ENCODE data around the gene POMT1. TPM values are rescaled to one million over a fixed set of nuclear protein-coding genes. Genes with fewer than 3 reads are reported as not detected.
"Not testable (repeated sequence)": the region's sequence is repeated elsewhere in the genome, so short reads cannot be mapped to it uniquely, and the experiment has no call there.

Gene POMT1, protein sequence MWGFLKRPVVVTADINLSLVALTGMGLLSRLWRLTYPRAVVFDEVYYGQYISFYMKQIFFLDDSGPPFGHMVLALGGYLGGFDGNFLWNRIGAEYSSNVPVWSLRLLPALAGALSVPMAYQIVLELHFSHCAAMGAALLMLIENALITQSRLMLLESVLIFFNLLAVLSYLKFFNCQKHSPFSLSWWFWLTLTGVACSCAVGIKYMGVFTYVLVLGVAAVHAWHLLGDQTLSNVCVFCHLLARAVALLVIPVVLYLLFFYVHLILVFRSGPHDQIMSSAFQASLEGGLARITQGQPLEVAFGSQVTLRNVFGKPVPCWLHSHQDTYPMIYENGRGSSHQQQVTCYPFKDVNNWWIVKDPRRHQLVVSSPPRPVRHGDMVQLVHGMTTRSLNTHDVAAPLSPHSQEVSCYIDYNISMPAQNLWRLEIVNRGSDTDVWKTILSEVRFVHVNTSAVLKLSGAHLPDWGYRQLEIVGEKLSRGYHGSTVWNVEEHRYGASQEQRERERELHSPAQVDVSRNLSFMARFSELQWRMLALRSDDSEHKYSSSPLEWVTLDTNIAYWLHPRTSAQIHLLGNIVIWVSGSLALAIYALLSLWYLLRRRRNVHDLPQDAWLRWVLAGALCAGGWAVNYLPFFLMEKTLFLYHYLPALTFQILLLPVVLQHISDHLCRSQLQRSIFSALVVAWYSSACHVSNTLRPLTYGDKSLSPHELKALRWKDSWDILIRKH
- 27.9 and 29.3 TPM in 2 replicates for total RNA-seq

DNA sequence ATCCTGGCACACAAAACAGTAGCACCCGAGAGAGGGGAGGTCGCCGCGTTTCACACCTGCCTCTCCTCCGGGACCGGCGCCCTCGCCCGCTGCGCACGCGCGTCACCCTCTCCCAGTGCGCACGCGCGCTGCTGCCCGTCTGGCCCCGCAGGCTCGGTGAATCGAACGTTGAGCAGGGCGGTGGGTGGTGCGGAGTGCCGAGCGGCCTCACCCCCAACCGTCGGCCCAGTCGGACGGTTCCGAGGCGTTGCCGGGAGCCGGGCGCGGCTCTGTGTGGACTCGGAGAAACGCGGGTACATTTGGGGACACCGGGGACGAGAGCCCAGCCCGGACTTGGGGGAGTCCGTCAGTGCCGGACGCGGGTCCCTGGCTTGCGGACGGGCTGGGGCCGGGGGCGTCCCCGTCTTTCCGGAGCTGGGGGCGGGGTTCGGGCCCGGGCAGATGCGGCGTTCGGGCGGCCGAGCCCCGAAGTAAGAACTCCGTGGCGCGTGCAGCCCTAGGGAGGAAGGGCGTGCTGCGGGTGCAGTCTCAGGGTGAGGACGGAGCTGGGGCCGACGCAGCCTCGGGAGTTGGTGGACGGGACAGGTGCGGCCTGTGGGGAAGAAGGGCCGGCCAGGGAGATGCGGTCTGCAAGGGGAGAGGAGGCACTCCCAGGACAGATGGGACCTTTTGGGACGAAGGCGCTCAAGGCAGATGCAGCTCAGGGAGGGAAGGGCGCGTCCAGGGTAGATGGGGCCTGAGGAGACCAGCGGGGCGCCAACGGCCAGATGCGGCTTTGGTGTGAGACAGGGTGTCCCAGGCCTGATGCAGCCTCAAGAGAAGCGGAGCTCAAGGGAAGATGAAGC, at the start of gene POMT1:
POMT1 (plus strand) TSS at position 138 of the 845 bp plus-strand sequence. CDS start 1,301 bp downstream, outside the sequence.
- peak within 1 kb of the TSS; percentile 85 for H3K4me3 ChIP-seq (ENCODE audit: low read depth, low read length)
- no peaks in the 10 kb centered on the region for H3K36me3 ChIP-seq (ENCODE audit: control insufficient read depth, insufficient read depth, low read length)
- TF ChIP-seq, protein P1, sequence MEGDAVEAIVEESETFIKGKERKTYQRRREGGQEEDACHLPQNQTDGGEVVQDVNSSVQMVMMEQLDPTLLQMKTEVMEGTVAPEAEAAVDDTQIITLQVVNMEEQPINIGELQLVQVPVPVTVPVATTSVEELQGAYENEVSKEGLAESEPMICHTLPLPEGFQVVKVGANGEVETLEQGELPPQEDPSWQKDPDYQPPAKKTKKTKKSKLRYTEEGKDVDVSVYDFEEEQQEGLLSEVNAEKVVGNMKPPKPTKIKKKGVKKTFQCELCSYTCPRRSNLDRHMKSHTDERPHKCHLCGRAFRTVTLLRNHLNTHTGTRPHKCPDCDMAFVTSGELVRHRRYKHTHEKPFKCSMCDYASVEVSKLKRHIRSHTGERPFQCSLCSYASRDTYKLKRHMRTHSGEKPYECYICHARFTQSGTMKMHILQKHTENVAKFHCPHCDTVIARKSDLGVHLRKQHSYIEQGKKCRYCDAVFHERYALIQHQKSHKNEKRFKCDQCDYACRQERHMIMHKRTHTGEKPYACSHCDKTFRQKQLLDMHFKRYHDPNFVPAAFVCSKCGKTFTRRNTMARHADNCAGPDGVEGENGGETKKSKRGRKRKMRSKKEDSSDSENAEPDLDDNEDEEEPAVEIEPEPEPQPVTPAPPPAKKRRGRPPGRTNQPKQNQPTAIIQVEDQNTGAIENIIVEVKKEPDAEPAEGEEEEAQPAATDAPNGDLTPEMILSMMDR (IDR thresholded peaks at IDR 0.05; ENCODE audit: insufficient read depth, low read length, poor library complexity, severe bottlenecking), result no peak
- H3K27me3 ChIP-seq (ENCODE audit: control insufficient read depth, insufficient read depth, low read length), result no peaks in the 10 kb centered on the region
- peak; percentile 21 for DNase-seq (ENCODE audit: low read depth)

DNA sequence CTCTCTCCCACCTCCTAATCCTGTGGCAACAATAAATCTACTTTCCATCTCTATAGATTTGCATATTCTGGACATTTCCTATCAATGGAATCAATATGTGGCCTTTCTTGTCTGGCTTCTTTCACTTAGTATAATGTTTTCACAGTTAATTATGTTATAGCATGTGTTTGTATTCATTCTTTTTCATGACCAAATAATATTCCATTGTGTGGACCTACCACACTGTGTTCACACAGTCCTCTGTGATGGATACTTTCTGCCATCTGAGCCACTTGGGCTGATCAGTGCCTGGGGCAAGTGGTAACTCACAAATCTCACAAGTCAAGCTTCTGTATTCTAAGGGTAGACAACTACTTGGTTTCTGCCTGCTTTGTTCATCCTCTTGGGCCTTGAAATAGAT, 48.7 kb upstream of the POMT1 start:
- Histone ChIP-seq H3K4me3 (ENCODE audit: low read depth, low read length) (no peak overlapping the region), H3K36me3 (ENCODE audit: control insufficient read depth, insufficient read depth, low read length) (peaks cover 6% of the 10 kb centered on the region), H3K27me3 (ENCODE audit: control insufficient read depth, insufficient read depth, low read length) (no peaks in the 10 kb centered on the region)
- TF ChIP-seq, protein P1 (IDR thresholded peaks at IDR 0.05; ENCODE audit: insufficient read depth, low read length, poor library complexity, severe bottlenecking), result no peak
- DNase-seq (ENCODE audit: low read depth), result no peak

DNA sequence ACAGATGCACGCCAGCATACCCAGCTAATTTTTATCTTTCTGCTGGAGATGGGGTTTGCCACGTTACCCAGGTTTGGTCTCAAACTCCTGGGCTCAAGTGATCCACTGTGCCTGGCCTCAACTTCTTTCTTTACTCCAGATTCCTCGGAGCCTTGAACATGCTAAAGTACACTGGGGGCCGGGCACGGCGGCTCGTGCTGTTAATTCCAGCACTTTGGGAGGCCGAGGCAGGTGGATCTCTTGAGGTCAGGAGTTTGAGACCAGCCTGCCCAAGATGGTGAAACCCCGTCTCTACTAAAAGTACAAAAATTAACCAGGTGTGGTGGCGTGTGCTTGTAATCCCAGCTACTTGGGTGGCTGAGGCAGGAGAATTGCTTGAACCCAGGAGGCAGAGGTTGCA, 47.1 kb upstream of the POMT1 start:
- not testable (repeated sequence) for DNase-seq (ENCODE audit: low read depth); H3K36me3 ChIP-seq (ENCODE audit: control insufficient read depth, insufficient read depth, low read length); H3K27me3 ChIP-seq (ENCODE audit: control insufficient read depth, insufficient read depth, low read length); H3K4me3 ChIP-seq (ENCODE audit: low read depth, low read length)

DNA sequence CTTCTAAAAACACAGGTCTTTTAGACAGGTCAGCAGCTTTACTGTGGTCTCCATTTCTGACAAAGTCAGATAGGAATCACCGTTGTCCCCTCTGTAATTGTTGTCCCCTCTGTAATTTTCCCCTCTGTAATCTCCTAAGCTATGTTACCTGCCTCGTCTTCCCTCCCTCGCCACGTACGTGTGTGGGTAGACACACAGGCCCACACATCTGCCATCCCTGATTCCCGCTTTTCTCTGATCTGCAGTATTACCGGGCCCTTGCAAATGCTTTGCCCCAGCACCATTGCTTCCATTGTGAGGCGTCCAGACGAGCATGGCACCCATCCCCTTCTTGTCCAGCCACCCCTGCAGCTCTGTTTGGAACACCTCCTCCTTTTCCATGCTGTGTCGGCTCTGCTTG, 45.0 kb upstream of the POMT1 start:
- Histone ChIP-seq H3K4me3 (ENCODE audit: low read depth, low read length) (no peak overlapping the region), H3K27me3 (ENCODE audit: control insufficient read depth, insufficient read depth, low read length) (no peaks in the 10 kb centered on the region), H3K36me3 (ENCODE audit: control insufficient read depth, insufficient read depth, low read length) (peaks cover 6% of the 10 kb centered on the region)
- TF ChIP-seq, protein P1 (IDR thresholded peaks at IDR 0.05; ENCODE audit: insufficient read depth, low read length, poor library complexity, severe bottlenecking), result no peak
- no peak for DNase-seq (ENCODE audit: low read depth)

DNA sequence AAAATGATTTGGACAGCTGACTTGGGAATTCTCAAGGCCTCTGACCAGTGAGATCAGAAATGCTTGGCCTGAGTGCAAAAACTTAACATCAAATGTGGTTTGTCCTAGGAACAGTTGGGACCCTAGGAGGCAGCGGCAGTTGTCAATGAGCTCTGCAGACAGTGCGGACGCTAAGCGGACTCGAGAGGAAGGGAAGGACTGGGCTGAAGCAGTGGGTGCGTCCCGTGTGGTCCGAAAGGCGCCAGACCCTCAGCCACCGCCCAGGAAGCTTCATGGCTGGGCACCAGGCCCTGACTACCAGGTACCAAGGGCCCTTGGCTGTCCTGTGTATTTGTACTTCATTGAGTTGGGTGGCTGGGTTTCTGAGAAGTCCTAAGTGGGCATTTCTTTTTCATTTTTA, 43.7 kb upstream of the POMT1 start:
- TF ChIP-seq, protein P1 (IDR thresholded peaks at IDR 0.05; ENCODE audit: insufficient read depth, low read length, poor library complexity, severe bottlenecking), result no peak
- Histone ChIP-seq H3K27me3 (ENCODE audit: control insufficient read depth, insufficient read depth, low read length) (no peaks in the 10 kb centered on the region), H3K4me3 (ENCODE audit: low read depth, low read length) (no peak overlapping the region), H3K36me3 (ENCODE audit: control insufficient read depth, insufficient read depth, low read length) (peaks cover 6% of the 10 kb centered on the region)
- DNase-seq (ENCODE audit: low read depth), result no peak

DNA sequence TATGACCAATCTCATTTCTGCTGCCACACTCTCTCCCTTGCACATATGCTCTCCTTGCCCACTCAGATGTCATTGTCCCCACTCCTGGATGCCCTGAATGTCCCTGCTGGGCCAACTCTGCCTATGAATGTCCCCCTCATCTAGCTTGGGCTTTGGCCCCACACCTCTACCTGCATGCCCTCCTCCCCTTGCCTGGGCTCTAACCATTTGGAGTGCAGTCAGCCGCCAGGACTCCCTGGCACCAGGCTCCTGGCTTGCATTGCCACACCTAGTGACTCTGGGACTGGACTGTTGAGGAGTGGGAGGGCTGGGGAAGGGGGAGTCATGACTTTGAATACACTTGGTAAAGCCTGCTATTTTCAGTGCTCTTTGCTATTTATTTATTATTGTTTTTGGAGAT, 41.6 kb upstream of the POMT1 start:
- Histone ChIP-seq H3K27me3 (ENCODE audit: control insufficient read depth, insufficient read depth, low read length) (no peaks in the 10 kb centered on the region), H3K36me3 (ENCODE audit: control insufficient read depth, insufficient read depth, low read length) (peaks cover 7% of the 10 kb centered on the region), H3K4me3 (ENCODE audit: low read depth, low read length) (no peak overlapping the region)
- TF ChIP-seq, protein P1 (IDR thresholded peaks at IDR 0.05; ENCODE audit: insufficient read depth, low read length, poor library complexity, severe bottlenecking), result no peak
- DNase-seq (ENCODE audit: low read depth), result no peak
